ENCODE measurements around the gene DET1.
"Not testable (repeated sequence)": the region's sequence is repeated elsewhere in the genome, so short reads cannot be mapped to it uniquely, and the experiment has no call there.

The DET1 gene

DNA sequence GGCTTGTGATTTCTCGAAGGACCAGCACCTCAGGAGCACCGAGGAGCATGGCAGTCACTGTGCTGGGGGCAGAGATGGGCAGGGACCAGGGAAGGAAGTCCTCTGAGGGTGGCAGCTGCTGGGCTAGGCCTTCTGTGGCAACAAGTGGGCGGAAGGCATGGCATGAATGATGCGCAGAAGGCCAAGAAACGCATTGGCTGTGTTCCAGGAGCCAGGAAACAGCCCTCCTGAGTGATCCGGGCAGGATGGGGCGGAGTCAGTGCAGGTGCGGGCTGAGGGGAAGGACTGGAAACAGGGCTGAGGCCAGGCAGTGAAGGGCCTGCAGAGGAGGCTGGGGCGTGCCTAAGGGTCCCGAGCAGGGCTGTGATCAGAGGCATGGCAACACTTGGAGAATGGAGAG, 55.3 kb downstream of the DET1 start:
- DNase-seq: no peak

DNA sequence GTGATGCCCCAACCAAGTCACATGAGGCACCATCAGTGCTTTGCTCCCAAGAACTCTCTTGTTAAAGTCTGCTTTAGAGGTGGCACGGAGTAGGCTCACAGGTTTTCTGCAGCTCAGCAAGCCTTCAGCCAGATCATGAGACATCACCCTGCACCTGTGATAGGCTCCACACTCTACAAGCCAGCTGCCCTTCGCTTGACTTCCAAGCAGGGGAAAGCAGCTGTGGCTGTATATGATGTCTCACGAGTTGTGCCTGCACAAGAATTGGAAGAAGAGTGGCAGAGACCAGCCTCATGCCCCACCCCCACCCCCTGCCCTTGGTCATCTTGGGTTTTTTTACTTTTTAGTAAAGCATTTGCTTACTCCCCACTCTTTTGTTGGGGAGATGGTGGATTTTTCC, 56.4 kb downstream of the DET1 start:
- DNase-seq: no peak

DNA sequence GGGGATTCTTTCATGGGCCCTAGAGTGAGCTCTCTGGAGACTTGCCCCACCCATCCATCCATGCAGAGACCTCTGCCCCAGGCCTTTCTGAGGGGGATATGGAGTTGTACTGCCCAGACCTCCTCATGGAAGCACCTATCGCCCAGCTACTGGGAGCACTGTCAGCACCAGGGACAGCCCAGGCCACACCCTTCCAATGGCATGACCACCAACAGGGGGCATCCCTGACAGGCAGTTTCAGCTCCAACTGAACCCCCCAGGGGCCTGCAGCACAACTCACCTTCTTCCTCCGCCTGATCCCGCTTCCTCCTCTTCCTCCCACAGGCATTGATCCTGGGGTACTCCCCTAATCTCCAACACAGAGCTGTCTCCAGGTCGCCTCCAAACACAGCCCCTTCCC, 57.2 kb downstream of the DET1 start:
- no peak for DNase-seq

DNA sequence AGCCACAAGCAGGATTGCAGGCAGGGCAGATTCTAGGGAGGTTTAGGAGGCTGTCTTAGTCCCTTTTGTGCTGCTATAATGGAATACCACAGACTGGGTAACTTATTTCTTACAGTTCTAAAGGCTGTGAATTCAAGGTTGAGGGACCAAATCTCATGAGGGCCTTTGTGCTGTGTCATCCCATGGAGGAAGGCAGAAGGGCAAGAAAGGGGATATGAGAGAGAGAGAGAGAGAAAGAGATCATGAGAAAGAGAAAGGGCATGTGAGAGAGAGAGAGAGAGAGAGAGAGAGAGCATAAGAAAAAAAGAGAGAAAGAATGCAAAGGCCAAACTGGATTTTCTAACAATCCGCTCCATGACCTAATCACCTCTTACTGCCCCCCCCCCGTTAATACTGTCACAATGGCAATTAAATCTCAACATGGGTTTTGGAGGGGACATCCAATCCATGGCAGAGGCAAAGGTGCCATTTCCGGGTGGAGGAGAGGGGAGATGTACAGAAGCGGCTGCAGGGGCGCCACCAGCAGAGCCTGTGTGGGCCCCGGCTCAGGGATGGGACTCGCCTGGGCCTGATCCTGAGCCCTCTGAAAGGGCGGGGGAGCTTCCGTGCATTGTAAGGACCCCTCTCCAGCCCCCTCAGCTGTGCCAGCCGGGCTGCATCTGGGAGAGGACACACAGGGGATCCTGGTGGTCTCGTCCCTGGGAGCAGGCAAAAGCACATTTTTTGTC, 58.5 kb downstream of the DET1 start:
- DNase-seq: no peak

DNA sequence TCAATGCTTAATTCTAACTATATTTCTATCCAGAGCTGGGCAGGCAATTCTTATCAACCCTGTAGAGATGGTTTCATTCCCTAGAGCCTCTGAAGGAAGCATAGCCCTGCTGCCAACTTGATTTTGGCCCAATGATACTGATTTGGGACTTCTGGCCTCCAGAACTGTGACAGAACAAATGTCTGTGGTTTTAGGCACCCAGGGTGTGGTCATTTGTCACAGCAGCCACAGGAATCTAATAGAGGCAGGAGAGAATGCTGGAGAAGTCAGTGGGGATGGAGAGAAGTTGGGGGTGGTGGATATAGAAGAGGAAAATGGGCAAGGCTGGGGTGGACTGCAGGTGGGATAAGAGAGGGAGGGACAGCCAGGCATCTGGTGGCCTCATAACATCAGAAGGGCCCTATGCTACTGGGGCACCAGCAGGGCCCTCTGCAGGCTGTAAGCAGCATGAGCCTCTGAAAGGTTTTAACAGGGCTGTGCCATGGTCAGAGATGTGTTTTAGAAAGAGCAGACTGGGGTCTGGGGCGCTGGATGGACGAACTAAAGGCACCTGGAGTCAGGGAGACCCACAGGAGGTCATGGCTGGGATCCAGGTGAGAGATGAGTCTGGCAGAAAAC, 59.2 kb downstream of the DET1 start:
- DNase-seq: no peak

DNA sequence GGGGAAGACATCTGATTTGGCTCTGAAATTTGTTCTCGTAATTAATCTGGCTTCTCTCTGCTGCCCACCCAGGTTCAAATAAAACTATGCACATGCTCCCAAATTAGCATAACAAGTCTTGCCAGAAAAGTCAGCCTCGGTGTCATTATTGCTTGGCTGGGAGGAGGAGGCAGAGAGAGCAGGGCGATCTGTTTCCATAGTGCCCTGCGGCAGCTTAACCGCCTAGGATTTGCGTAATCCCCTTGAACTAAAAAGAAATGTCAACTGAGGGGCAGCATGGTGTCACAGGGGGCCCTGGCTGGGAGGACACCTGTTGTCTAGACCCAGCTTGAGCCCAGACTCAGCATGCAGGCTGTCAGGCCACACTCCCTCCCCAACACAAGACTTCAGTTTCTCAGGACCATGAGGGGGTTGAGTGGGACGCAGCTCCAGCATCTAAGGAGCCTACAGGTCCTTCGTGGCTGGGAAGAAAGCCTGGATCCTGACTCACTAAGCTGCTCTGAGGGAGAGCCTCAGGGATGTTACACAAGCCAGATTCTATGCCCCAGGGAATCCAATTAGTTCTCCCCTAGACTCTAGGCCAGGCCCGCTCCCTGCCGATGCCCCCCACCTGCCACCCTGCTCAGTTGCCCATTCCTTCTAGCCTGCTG, 61.7 kb downstream of the DET1 start:
- DNase-seq: no peak

DNA sequence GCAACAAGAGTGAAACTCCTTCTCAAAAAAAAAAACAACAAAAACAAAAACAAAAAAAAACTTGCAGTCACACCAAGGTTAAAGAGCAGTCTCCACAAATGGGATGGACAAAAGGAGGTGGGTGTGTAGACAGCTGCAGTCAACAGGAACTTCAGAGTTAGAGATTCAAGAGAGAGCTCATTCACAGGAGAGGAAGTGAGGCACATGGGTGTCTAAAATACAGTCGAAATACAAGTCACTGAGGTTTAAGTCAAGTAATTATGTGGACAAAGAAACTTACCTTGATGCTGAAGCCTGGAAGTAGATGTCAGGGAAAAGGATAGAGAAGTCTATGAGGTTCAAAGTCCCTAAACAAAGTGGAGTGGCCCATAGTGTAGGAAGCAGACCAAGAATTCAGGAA, 64.2 kb downstream of the DET1 start:
- no peak for DNase-seq

DNA sequence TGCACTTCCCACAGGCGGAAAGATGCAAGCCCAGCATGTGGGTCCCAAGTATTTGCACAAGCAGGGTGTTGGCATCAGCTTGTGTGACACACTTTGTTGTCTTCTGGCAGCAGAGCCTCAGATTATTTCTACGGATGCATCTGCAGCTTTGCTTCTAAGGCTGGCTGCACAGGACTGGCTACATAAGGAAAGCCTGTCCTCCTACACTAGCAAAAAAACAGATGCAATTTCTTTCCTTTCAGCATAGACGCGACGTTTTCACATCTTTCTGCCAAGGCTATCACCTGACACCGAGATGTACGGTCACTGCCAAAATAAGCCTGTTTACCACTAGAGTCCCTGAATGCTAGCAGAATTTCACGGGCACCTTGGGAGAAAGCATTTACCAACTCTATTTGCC, 65.5 kb downstream of the DET1 start:
- no peak for DNase-seq

DNA sequence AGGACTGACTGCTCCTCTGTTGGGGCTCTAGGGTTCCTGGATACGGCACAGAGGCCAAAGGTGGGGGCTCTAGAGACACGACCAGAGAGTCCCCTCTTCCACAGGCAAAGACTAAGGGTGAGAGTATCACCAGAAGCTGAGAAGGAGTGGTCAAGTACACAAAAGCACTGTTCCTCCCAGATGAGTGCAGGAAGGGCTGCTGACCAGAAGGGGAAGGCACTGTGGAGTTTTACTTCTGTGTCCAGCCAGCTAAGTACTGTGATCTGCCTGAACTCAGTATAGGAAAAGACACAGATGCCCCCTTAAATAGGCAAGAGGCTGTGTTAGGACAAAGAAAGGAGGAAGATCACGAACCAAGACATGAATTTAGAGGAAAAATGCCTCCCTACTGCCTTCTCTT, 67.3 kb downstream of the DET1 start:
- no peak for DNase-seq

DNA sequence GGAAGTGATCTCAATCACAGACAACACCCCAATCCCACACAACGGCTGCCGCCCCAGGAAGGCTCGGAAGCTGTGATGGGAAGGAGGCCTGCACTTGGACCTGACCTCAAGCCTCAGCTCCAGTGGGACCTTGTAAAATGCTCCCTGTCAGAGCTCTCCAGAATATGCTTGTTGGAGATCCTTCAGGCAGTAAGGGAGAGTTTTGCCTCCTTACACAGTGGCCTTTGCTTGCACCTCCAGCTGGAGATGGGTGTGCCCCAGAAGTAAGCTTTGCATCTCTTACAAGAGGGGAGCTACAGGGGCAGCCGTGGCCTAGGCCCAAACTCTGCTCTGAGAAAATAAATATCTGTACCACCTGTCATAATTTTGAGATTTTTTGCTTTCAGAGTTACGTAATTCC, 68.6 kb downstream of the DET1 start:
- no peak for DNase-seq

DNA sequence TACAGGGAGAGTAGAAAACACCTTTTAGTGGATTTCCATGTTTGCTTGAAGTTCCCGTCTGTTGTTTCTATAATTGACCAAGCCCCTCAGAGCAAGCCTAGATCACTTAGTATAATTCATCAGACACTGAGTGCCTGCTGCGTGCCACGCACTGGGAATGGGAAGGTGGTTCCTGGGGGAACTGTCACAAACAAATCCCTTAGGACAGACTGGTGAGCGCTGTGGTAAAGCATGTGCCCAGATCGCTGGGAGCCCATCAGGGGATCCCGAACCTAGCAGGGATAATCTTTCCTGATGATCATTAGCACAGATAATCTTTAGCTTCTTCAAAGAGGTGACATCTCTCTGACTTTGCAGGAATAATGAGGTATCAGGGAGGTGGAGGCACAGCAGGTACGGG, 69.4 kb downstream of the DET1 start:
- no peak for DNase-seq

DNA sequence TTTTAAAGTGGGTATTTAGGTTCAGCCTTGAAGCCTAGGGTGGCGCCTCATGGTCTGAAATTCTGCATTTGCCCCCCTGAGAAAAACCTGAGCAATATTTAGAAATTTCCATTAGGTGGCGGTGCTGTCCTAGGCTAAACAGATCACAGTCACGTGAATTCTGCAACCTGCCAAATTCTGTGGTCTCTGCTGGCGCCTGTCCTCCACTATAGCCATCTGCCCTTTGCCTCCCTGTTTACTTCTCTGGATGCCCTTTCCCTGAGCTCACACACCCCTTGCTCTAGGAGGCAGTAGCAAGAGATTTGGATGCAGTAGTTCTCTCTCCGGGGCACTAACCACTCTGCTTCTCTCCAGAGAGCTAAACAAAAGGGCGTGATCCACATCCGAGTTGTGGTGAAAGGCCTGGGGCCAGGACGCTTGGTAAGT, 69.8 kb downstream of the DET1 start:
- peak; percentile 29 for DNase-seq

DNA sequence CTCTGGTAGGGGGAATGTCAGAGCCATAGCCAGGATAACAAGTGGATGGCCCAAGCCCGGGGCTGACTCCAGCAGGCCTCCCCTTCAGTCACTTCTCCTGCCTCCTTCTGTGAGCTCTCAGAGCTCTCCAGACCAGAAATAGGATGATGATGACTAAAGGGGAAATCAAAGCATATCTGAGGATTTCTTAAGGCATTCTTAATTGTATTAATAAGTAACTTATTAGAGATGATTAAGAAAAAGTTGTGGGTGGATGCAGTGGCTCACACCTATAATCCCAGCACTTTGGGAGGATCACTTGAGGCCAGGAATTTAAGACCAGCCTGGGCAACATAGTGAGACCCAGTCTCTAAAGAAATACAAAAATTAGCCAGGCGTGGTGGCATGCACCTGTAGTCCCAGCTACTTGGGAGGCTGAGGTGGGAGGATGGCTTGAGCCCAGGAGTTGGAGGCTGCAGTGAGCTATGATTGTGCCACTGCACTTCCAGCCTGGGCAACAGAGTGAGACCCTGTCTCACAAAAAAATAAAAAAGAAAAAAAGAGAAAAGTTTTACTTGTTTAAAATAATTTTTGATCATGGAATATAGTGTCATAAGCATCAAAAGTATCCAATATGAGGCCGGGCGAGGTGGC, 72.7 kb downstream of the DET1 start:
- DNase-seq: not testable (repeated sequence)

DNA sequence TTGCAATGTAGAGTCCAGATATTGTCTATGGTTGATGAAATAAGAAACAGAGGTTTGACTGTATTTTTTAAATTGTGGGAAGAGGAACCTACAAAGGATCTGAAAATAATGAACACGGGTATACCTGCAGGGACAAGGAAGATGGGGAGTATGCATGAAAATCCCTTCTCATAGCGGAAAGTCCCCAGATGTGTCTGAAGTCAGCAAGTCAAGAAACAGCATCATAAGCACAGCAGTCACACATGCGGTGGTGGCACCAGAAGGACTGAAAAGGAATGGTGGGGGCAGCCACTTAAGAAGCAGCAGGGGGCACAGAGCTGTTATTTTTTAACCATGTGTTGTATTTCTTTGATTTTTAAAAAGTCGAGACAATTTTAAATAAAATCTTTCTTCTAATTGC, 74.3 kb downstream of the DET1 start:
- DNase-seq: no peak

DNA sequence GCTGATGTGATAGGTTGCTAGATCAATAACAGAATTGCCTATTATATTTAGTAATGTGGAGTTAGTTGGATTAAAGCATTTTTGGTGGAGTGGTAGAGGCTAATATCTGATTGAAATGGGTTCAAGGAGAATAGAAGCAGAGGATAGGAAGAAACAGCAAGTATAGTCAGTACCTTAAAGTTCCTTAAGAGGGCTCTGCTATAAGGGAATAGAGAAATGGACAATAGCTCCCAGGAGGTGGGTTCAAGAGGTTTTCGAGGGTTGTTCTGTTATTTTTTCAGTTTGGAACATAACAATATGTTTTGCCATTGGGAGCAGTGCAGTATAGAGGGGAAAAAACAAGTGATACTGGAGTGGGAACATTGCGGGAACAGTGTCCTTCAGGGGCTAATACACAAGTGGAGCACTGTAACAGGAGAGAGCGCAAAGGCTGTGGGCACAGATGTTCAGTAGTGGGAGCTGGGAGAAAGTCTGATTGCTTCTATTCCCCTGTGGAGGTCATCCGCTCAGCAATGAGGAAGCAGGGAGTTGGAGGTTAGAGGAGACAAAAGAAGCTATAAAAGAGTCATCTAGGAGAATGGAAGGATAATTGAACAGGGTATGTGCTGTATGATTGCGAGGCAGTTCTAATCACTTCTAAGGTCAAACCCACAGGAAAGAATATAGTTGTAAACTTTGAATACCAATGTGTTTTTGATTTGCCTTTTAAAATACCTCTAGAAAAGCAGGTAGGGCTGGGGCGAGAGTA, 75.7 kb downstream of the DET1 start:
- no peak for DNase-seq

DNA sequence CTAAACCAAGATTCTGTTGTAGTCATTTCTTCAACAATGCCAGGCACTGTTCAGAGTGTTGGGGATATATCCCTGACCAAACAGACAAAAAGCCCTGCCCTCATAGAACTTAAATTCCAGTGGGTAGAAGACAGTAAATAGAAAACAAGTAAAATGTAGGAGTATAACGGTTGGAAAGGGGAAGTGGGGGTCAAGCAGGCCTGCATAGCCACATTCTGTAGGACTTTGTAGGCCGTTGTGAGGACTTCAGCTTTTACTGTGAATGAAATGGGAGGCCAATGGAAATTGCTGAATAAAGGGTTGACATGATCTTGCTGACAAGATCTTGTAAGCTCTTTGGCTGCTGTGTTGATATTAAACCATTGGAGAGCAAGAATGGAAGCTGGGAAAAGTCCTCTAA, 77.2 kb downstream of the DET1 start:
- DNase-seq: no peak

DNA sequence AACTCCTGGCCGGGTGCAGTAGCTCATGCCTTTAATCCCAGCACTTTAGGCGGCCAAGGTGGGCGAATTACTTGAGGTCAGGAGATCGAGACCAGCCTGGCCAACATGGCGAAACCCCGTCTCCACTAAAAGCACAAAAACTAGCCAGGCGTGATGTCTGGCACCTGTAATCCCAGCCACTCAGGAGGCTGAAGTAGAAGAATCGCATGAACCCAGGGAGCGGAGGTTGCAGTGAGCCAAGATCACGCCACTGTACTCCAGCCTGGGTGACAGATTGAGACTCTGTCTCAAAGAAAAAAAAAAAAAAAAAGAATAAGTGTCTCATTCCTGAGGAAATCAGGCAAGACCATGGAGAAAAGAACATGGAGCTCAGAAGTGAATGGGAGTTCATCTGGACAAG, 77.8 kb downstream of the DET1 start:
- not testable (repeated sequence) for DNase-seq

DNA sequence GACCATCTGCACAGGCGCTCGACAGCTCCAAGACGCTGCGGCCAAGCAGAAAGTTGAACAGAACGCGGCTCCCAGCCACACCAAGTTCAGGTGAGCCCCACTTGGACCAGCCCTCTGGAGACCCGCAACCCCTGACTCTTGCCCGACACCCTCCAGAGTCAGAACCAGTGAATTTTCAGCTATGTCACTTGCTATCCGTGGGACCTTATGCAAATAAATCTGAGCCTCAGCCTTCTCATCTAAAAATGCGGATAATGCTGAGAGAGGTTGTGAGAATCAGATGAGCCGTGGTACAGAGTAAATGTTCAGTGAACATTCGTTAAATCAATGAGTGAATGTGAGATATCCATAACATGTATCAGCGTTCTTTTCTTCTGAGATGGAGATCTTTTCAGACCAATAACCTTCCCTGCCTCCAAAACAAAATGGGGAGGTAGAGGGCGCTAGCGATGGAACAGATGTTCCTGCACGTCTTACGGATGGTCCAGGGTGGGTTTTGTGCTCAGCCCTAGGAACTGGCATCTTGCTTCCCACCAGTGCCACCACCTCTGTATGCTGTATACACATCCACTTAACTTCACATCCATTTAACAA, 78.4 kb downstream of the DET1 start:
- no peak for DNase-seq

DNA sequence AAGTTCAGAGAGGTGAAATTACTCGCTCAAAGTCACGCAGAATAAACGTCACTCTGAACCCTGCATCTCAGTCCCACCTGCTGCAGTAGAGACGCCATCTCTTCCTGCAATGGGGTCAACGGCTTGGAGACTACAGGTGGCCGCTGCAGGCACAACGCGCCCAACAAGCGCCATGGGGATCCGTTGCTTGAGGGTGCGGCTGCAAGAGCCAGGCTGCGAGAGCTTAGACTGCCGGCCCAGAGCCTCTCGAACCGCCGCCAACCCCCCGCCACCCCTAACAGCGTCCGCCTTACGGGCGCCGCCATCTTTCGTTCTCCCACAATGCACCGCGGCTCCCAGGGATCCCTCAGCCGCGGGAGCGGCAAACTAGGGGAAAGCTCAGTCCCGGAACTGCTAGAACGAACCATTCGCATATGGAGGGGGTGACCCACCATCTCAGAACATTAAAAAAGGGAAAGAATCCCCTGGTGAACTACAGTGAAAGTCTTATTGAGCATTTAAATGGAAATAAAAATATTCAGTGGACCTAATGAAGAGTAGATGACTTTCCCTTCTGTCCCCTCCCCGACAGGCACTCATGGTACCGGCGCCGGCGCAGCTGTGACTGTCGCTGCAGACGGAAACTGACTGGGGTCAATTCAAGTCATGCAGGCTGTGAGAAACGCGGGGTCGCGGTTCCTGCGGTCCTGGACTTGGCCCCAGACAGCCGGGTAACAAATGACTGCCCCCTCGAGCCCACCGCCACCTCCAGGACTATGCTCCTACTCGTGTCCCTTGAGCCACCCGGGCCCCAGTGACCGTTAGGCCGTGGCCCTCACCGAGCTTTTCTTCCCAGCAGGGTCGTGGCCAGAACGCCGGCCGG, 79.2 kb downstream of the DET1 start, which contains the start of the genes MRPL46 and MRPS11:
Gene MRPL46 (minus strand): TSS at position 316 of the 862 bp plus-strand sequence. CDS start 11 bp downstream, at position 305.
Gene MRPS11 (plus strand): TSS at position 636 of the 862 bp plus-strand sequence. CDS start 10 bp downstream, at position 646.
- peak; percentile 86 for DNase-seq

DNA sequence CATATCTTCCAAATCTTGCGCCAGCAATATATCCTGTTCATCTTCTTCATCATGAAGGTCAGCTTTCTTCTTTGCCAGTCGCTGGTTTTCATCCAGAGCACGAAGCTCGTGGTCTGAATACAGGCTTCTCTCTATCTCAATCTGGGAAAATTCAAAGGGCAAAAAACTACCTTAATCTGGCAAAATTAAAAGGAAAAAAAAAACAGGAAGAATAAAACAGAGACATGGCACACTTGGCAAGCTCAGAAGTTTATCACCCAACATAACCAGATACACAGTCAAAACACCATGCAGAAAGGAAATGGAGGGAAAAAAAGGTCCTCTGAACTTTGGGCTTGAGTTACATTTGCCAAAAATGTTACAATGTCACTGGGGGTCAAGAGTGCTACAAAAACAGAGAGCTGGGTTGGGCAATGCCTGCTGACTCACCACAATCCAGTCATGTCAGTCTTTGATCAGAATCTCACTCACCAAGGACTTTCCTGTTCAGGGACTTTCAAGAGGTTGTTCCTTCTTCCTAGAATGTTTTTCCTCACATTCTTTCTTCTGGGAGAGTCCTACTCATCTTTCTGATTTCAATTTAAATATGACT, 80.8 kb downstream of the DET1 start:
- DNase-seq: no peak
